Prostate gland (tissue), 2 donors: ENCODE results near the gene THAP11. TPM values are rescaled to one million over a fixed set of nuclear protein-coding genes. Genes with fewer than 3 reads are reported as not detected.

Experiments
- DNase-seq: peaks from one replicate; pipeline ENCODE4 v3.0.0-alpha.2; 2019; ENCODE audit warnings: low spot score
- H3K27ac ChIP-seq, 2 donors: fragments of 200-600 bp; sonication (generic); 2 replicates each; pipeline ENCODE4 v1.5.1; 2017 to 2019
- H3K27me3 ChIP-seq: fragments of 200-600 bp; sonication (generic); replicated peaks from 2 replicates; pipeline ENCODE4 v1.5.1; 2019; ENCODE audit not compliant: insufficient read depth
- H3K36me3 ChIP-seq, 2 donors: fragments of 200-600 bp; sonication (generic); 1 replicate in 1 of 2; 2 replicates in 1 of 2; pipeline versions ENCODE4 v1.5.1 to v1.8.1; 2017 to 2019
- H3K4me1 ChIP-seq: fragments of 200-600 bp; sonication (generic); replicated peaks from 2 replicates; pipeline ENCODE4 v1.5.1; 2019
- H3K4me3 ChIP-seq, 2 donors: fragments of 200-600 bp; sonication (generic); 2 replicates each; pipeline ENCODE4 v1.5.1; 2017 to 2019
- H3K9me3 ChIP-seq: fragments of 200-600 bp; sonication (generic); 2 replicates; pipeline ENCODE4 v1.5.1; 2017
- POLR2A ChIP-seq: fragments of 450-650 bp; IDR thresholded peaks from one replicate; pipeline ENCODE4 v1.6.1; 2016; ENCODE audit warnings: antibody characterized with exemption, mild to moderate bottlenecking
- POLR2AphosphoS5 ChIP-seq: sonication (generic); formaldehyde crosslinking; IDR thresholded peaks from one replicate; pipeline ENCODE4 v1.6.1; 2017; ENCODE audit warnings: antibody characterized with exemption
- WGBS: methylation state at CpG from one replicate; pipeline ENCODE4 v1.1.5; 2018; 5-methylcytosine and 5-hydroxymethylcytosine counted together
- intact Hi-C: fragments of 100-400 bp; cut with DNase I; formaldehyde crosslinking; loops from one replicate; pipeline ENCODE4 v1.14.2; 2022
- total RNA-seq, 2 donors: library from RNA; depleted of rRNA; stranded (reverse); fragments of >200 nt; gene quantifications; one replicate each; pipeline ENCODE4 v1.1.0, GENCODE V29; 2016
- TF ChIP-seq, protein P1 (sequence below), 4 experiments: fragments of 200-600 bp in 2 of 4; fragments of 450-650 bp in 2 of 4; sonication (generic) in 2 of 4; IDR thresholded peaks; 1 replicate in 3 of 4; 2 replicates in 1 of 4; pipeline ENCODE4 v1.5.1; 2016 to 2019; ENCODE audit warnings: antibody characterized with exemption in 4 of 4, mild to moderate bottlenecking in 2 of 4, moderate library complexity in 2 of 4

Gene THAP11
- total RNA-seq, 2 donors from 2014 or later = 60.2 to 78.6 TPM

DNA sequence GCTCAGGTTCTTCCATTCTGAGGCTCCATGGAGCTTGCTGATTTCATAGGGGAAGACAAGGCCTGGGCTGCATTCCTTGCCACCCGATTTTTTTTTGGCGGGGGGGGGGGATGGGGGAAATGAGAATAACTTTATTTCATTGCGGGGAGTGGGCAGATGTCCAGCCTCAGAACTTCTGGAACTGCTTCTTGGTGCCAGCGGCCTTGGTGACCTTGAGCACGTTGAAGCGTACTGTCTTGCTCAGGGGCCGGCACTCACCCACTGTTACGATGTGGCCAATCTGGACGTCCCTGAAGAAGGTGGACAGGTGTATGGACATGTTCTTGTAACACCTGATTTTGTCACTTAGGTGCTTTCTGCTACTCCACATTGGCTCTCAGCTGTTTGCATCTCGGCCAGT lies 13.7 kb downstream of the THAP11 start:
- Histone ChIP-seq H3K27me3 (no peaks in the 10 kb centered on the region), H3K4me1 (peaks cover 4% of the 10 kb centered on the region), H3K27ac (no peak overlapping the region), H3K4me3 (no peak overlapping the region), H3K9me3 (no peaks in the 10 kb centered on the region), H3K36me3 (no peaks in the 10 kb centered on the region)
- no peak for DNase-seq
- intact Hi-C loops = no loop called here
- TF ChIP-seq, protein P1, sequence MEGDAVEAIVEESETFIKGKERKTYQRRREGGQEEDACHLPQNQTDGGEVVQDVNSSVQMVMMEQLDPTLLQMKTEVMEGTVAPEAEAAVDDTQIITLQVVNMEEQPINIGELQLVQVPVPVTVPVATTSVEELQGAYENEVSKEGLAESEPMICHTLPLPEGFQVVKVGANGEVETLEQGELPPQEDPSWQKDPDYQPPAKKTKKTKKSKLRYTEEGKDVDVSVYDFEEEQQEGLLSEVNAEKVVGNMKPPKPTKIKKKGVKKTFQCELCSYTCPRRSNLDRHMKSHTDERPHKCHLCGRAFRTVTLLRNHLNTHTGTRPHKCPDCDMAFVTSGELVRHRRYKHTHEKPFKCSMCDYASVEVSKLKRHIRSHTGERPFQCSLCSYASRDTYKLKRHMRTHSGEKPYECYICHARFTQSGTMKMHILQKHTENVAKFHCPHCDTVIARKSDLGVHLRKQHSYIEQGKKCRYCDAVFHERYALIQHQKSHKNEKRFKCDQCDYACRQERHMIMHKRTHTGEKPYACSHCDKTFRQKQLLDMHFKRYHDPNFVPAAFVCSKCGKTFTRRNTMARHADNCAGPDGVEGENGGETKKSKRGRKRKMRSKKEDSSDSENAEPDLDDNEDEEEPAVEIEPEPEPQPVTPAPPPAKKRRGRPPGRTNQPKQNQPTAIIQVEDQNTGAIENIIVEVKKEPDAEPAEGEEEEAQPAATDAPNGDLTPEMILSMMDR (IDR thresholded peaks at IDR 0.05) = no peak
- TF ChIP-seq POLR2AphosphoS5 = no peak
- no peak for TF ChIP-seq POLR2A
- 75% methylated on average over 10 of the region's 10 CpGs for WGBS

DNA sequence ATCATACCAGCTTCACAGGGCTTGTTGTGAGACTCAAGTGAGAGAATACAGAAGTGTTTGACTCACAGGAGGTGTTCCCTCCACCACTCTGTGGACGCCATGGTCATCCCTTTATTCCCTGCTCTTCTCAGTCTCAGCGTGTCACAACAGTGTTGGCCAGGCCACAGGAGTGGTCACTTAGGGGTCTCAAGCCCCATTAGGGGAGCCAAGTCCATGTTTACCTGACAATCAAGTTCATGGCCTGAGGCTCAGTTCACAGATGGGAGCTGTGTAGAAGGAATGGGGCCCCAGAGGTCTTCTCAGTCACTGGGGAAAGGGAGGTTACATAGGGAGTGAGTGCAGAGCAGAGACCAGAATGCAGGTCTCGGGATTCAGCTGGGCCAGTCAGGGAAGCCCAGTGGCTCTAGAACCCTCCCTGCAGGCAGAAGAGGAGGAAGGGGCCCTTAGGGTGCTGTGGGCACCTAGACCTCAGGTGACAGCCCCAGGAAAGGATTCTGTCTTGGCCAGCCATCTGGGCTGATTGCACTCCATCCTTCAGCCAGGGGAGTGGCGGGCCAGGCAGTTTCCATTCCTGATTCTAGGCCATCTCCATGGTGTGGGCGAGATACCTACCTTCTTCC lies 14.9 kb downstream of the THAP11 start:
- H3K4me1 ChIP-seq = peaks cover 4% of the 10 kb centered on the region
- H3K4me3 ChIP-seq = no peak overlapping the region
- intact Hi-C loops = no loop called here
- WGBS = 87% methylated on average over 5 of the region's 5 CpGs
- H3K27me3 ChIP-seq = no peaks in the 10 kb centered on the region
- H3K27ac ChIP-seq = no peak overlapping the region
- H3K36me3 ChIP-seq = no peaks in the 10 kb centered on the region
- TF ChIP-seq POLR2A (no peak), POLR2AphosphoS5 (no peak)
- TF ChIP-seq, protein P1 (IDR thresholded peaks at IDR 0.05) = no peak
- H3K9me3 ChIP-seq = no peaks in the 10 kb centered on the region
- no peak for DNase-seq

DNA sequence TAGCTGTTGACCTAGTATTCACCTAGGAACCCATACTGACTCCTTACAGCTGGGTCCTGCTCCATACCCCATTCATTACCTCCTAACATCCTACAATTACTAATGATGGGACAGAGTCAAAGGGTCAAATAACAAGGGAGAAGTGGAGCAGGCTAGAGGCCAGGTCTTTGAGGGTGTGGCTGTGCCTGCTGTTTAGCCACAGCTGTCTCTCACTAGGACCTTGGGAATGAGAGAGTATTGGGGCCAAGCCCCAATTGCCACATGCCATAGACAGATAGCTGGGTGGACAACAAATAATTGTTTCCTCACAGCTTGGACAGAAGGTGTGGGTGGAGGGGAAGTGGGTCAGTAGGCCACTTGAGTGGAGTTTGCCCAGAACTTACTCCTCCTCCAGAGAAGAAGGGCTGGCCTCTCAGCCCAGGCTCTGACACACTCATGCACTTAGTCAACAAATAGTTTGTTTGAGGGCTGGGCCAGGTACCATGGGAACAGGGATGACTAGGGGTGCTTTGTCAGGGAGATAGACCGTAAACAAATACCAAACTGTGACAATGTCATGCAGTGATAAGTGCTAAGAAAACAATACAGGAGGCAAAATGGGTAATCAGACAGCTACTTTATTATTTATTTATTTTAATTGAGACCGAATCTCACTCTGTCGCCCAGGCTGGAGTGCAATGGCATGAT lies 15.6 kb downstream of the THAP11 start:
- intact Hi-C loops = no loop called here
- H3K27me3 ChIP-seq = no peaks in the 10 kb centered on the region
- peak; percentile 40 for DNase-seq
- no peaks in the 10 kb centered on the region for H3K9me3 ChIP-seq
- TF ChIP-seq, protein P1 (IDR thresholded peaks at IDR 0.05) = no peak
- TF ChIP-seq POLR2A = no peak
- no peak for TF ChIP-seq POLR2AphosphoS5
- no peak overlapping the region for H3K27ac ChIP-seq
- 51% methylated on average over 3 of the region's 3 CpGs for WGBS
- no peak overlapping the region for H3K4me3 ChIP-seq
- H3K4me1 ChIP-seq = peaks cover 4% of the 10 kb centered on the region
- no peaks in the 10 kb centered on the region for H3K36me3 ChIP-seq

DNA sequence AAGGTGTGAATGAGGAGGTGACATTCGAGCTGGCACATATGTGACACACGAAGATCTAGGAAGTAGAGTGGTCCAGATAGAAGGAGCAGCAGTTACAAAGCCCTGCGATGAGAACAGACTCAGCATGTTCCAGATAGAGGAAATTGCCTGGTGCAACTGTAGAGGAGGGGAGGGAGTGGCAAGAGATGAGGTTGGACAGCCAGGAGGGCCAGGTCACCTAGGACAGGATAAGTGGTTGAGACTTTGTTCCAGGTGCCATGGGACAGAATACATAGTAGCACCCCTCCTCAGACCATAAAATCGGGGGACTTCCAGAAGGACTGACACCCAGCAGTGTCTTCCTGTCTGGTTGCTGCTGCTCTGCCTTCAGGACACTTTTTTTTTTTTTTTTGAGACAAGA lies 16.4 kb downstream of the THAP11 start:
- Histone ChIP-seq H3K36me3 (no peaks in the 10 kb centered on the region), H3K27me3 (no peaks in the 10 kb centered on the region), H3K9me3 (no peaks in the 10 kb centered on the region), H3K4me1 (peaks cover 4% of the 10 kb centered on the region), H3K27ac (no peak overlapping the region), H3K4me3 (no peak overlapping the region)
- WGBS = 72% methylated on average over 4 of the region's 4 CpGs
- intact Hi-C loops = no loop called here
- DNase-seq = no peak
- TF ChIP-seq, protein P1 (IDR thresholded peaks at IDR 0.05) = no peak
- TF ChIP-seq POLR2A = no peak
- TF ChIP-seq POLR2AphosphoS5 = no peak
